GM19239 (cell line): Measurements from ENCODE around the gene DSTYK.
"Not testable (repeated sequence)": the region's sequence is repeated elsewhere in the genome, so short reads cannot be mapped to it uniquely, and the experiment has no call there.

Experiments
- DNase-seq: peaks from one replicate; pipeline ENCODE4 v3.0.0; 2011; ENCODE audit warnings: low spot score; ENCODE audit not compliant: insufficient read length
- FAIRE-seq: peaks from 2 replicates; lab custom pipeline; 2011; peaks lifted over from hg19 to GRCh38; lab: Jason Lieb, UNC

The DSTYK gene

GRCh38 chr1:205241366-205242030 is 30.0 kb upstream of the DSTYK start:
- FAIRE-seq, result no peak
- DNase-seq, result no peak

GRCh38 chr1:205240569-205240968 is 29.1 kb upstream of the DSTYK start:
- FAIRE-seq (no peak), DNase-seq (no peak)

GRCh38 chr1:205240118-205240517 is 28.6 kb upstream of the DSTYK start:
- FAIRE-seq (no peak), DNase-seq (no peak)

GRCh38 chr1:205239078-205239477 is 27.6 kb upstream of the DSTYK start:
- DNase-seq, result no peak
- FAIRE-seq, result no peak

- DNase-seq, result no peak
- no peak for FAIRE-seq
Measured at GRCh38 chr1:205237526-205238484, 26.3 kb upstream of the DSTYK start.

GRCh38 chr1:205236951-205237475 is 25.5 kb upstream of the DSTYK start:
- DNase-seq (no peak), FAIRE-seq (no peak)

- DNase-seq (no peak), FAIRE-seq (no peak)
Measured at GRCh38 chr1:205236526-205236925, 25.0 kb upstream of the DSTYK start.

- no peak for FAIRE-seq
- DNase-seq, result no peak
Measured at GRCh38 chr1:205235951-205236350, 24.4 kb upstream of the DSTYK start.

- not testable (repeated sequence) for DNase-seq, FAIRE-seq
Measured at GRCh38 chr1:205233986-205234385, 22.5 kb upstream of the DSTYK start.

GRCh38 chr1:205232945-205233397 is 21.5 kb upstream of the DSTYK start:
- DNase-seq (no peak), FAIRE-seq (no peak)

GRCh38 chr1:205232127-205232820 is 20.8 kb upstream of the DSTYK start:
- no peak for FAIRE-seq
- DNase-seq, result no peak

- DNase-seq (no peak), FAIRE-seq (no peak)
Measured at GRCh38 chr1:205230982-205231381, 19.5 kb upstream of the DSTYK start.

GRCh38 chr1:205229916-205230700 is 18.6 kb upstream of the DSTYK start:
- FAIRE-seq (no peak), DNase-seq (no peak)

- FAIRE-seq, result no peak
Measured at GRCh38 chr1:205229399-205229871, 17.9 kb upstream of the DSTYK start.

GRCh38 chr1:205228093-205228521 is 16.6 kb upstream of the DSTYK start:
- DNase-seq, result no peak
- FAIRE-seq, result no peak

More at GRCh38 chr1:205229399-205229871, 17.9 kb upstream of the DSTYK start:
- DNase-seq, result peak; percentile 64

GRCh38 chr1:205227584-205228013 is 16.1 kb upstream of the DSTYK start, which contains the start of gene TMCC2:
Gene TMCC2 (plus strand): TSS chr1:205227946. CDS start chr1:205228565, 619 bp downstream.
- FAIRE-seq (no peak), DNase-seq (peak; percentile 76)

GRCh38 chr1:205226868-205227583 is 15.5 kb upstream of the DSTYK start:
- FAIRE-seq, result no peak
- DNase-seq, result no peak

- DNase-seq, result no peak
Measured at GRCh38 chr1:205225901-205226765, 14.6 kb upstream of the DSTYK start.

More at GRCh38 chr1:205225901-205226765, 14.6 kb upstream of the DSTYK start:
- no peak for FAIRE-seq
